Activated CD4-positive, CD25-positive, alpha-beta regulatory T cell treated with anti-CD3 and anti-CD28 coated beads, Interleukin-2, amount 50 U/mL, for 24 hours (primary cell): Measurements from ENCODE around the gene PAQR7.

ENCODE experiments used
- ATAC-seq, 2 donors: fragments of 150-1000 bp; cut with Tn5 transposase; one replicate each; pipeline ENCODE4 v1.10.0; 2021; ENCODE audit warnings: mild to moderate bottlenecking in 1 of 2, moderate library complexity in 1 of 2

The PAQR7 gene

GRCh38 chr1:25902462-25902861 lies 27.0 kb upstream of the PAQR7 start:
- no peak for ATAC-seq

GRCh38 chr1:25900219-25900618 lies 24.7 kb upstream of the PAQR7 start:
- ATAC-seq: no peak

- no peak for ATAC-seq
Measured at GRCh38 chr1:25899792-25900191, 24.3 kb upstream of the PAQR7 start.

GRCh38 chr1:25898223-25899015 lies 22.9 kb upstream of the PAQR7 start:
- no peak for ATAC-seq

DNA sequence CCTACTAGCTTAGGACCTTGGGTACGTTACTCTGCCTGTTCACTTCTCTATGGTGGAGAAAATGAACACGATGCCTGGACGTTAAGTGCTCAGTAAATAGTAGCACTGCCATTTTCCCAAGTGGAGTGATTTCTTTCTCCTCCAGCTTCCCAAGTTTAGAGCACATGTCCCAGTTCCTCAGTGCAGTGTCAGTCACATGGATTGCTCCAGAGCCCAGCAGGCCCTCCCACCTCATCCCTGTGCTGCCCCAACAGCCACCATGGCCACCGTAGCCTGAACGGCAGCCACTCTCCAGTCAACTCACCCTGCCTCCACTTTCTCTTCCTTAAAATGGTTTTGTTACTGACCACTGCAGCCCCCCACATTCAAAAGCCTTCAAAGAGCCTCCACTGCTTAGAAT lies 22.2 kb upstream of the PAQR7 start:
- no peak for ATAC-seq

- ATAC-seq: no peak
Measured at GRCh38 chr1:25896266-25896665, 20.8 kb upstream of the PAQR7 start.

DNA sequence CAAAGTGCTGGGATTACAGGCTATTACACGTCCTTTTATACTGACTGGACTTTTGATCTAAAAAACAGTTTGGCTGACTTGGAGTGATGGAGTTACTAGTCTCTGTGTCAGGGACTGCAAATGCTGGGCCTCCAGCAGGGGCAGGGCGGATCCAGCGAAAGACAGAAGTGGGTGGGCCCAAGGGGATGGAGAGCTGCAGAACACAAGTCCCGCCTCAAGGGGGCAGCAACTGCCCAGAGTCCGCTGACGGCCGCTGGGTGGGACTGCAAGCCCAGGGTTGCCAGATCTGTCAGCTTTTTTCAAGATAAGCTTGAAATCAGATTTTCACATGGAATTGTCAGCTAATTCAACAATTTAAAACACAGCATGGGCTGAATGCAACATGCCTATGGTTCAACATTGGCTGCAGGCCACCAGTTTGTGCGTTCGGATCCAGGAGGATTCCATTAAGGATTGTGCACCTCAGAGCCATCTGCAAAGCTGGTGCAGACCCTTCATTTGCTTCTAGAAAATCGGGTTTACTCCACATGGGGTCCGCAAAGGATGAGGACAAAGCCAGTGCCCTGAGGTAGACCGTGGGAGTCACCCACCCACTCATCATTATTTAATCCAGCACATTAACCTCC lies 20.0 kb upstream of the PAQR7 start:
- ATAC-seq: peak; percentile 99

GRCh38 chr1:25893116-25893515 lies 17.6 kb upstream of the PAQR7 start:
- ATAC-seq: no peak

DNA sequence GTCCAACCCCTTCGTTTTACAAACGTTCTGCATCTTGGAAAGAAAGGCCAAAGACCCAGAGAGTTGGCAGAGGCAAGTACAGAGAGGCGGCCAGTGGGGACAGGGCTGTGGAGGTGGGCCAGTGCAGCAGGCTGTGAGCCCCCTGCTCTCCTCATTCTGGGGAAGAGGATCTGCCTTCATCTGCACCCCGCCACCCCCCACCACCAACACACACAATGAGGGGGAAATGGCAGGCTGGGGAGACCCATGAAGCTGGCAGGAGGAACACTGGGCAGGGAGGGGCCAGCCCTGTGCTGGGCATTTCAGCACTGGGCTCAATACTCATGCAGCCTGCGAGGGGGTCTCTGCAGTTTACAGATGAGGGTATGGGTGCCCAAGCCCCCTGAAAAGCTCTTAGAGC lies 16.1 kb upstream of the PAQR7 start:
- ATAC-seq: no peak

- no peak for ATAC-seq
Measured at GRCh38 chr1:25890239-25891034, 14.9 kb upstream of the PAQR7 start.

DNA sequence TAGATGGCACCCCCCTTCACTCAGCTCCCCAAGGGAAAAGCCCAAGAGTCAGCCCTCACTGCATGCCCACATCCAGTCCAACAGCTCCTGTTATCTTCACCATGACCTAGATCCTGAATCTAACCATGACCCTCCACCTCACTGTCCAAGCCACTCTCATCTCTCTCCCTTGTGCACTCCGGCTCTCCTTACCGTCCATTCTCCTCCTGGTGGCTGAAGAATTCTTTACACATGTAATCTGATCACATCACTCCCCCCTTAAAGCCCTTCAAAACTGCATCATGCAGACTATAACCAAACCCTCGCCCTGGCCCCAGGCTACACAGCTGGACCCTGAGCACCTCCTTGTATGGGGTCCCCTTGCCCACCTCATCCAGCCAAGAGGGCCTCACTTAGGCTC lies 14.0 kb upstream of the PAQR7 start:
- no peak for ATAC-seq

DNA sequence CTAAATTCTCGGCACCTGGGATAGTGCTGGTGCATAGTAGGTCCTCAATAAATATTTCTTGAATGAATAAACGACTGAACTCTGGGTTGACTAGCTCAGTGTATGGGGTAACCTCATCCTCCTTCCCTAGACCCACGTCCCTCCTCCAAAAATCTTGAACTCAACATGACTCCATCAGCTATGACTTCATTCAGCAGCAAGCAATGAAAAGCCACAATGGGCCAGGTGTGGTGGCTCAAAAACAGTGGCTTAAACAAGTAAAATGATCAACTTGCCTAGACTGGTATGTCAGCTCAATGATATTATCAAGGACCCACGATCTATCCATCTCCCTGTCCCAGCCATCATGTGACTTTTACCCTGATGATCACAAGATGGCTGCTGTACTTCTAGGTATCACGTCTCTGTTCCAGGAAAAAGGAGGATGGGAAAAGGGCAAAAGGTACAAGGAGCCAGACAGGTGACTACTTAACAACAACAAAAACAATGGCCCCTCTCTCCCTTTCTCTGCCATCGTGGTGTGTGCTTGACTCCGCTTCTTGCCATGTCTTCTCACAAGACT lies 13.0 kb upstream of the PAQR7 start:
- no peak for ATAC-seq

- ATAC-seq: no peak
Measured at GRCh38 chr1:25885602-25886001, 10.1 kb upstream of the PAQR7 start.

- ATAC-seq: no peak
Measured at GRCh38 chr1:25881266-25881665, 5.8 kb upstream of the PAQR7 start.

- no peak for ATAC-seq
Measured at GRCh38 chr1:25880518-25880917, 5.0 kb upstream of the PAQR7 start.

- no peak for ATAC-seq
Measured at GRCh38 chr1:25879675-25880074, 4.2 kb upstream of the PAQR7 start.

GRCh38 chr1:25878690-25879089 lies 3.2 kb upstream of the PAQR7 start:
- ATAC-seq: no peak

DNA sequence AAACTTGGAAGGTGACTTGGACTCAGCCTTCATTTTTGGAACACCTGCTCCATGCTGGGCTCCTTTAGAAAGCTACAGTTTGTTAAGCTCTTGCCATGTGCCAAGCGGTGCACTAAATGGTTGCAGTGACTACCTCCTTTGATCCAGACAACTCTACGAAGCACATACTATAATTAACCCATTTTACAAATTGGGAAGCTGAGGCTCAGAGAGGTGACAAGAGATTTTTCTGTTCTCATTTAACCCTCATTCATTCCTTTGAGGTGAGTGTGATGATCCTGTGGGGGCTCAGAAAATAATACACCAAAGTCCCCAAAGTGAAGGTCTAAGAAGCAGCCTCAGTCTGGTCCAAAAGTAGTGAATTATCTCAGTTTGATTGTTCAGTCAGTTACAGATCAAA lies 1.6 kb upstream of the PAQR7 start:
- no peak for ATAC-seq

GRCh38 chr1:25876693-25877077 lies 1.2 kb upstream of the PAQR7 start:
- no peak for ATAC-seq

- peak; percentile 27 to 42 for ATAC-seq
Measured at GRCh38 chr1:25875856-25876692, 566 bp upstream of the PAQR7 start.

DNA sequence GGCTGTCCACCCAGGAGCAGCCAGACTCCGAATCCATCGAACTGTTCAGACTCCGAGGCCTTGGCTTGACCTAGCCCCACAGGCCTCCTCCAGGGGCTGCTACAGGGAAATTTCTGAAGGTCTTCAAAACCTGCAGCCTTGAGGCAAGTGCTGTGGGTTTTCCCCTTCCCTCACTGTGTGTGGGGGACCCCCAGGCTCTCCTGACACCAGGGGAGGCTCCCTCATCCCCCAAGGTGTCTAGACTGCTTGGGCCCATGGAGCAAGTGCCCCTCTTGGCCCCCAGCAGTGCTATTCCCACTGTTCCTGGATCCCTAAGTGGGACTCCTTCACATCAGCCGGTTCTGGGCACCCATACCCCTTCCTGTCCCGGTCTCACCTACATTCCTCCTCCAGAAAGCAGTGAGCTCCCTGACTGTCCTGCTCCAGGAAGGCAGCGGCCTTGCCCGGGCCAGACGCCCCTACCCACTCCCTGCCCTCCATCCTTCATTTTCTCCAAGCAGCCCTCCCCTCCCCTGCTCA lies 814 bp downstream of the PAQR7 start:
- no peak for ATAC-seq

- no peak for ATAC-seq
Measured at GRCh38 chr1:25874209-25874608, 1.3 kb downstream of the PAQR7 start.
